A673 (cell line): ENCODE data around the gene CDAN1. TPM values are rescaled to one million over a fixed set of nuclear protein-coding genes. Genes with fewer than 3 reads are reported as not detected.

Experiments used
- BruUV-seq: library from RNA; stranded (reverse); fragments of 400-500 nt; replicated peaks from 2 replicates; lab custom pipeline; 2021; lab: Mats Ljungman, UMichigan
- CTCF ChIA-PET: fragments of 300-600 bp; sonication (Branson Sonifier 250); formaldehyde crosslinking; loops from one replicate; lab custom pipeline; 2022; ENCODE audit warnings: antibody characterized with exemption; lab: Charles Lee
- POLR2A ChIA-PET: fragments of 300-600 bp; sonication (Branson Sonifier 250); formaldehyde crosslinking; loops from one replicate; lab custom pipeline; 2022; ENCODE audit warnings: antibody characterized with exemption; ENCODE audit not compliant: low non-redundant PET; lab: Charles Lee
- DNase-seq: peaks from one replicate; pipeline ENCODE4 v3.0.0-alpha.2; 2015; ENCODE audit warnings: low spot score
- H3K27ac ChIP-seq: fragments of 200-600 bp; sonication (generic); 2 replicates; pipeline ENCODE4 v1.5.1; 2016; ENCODE audit warnings: mixed run types, low read depth, mild to moderate bottlenecking, mixed read lengths, antibody characterized with exemption, low read length; ENCODE audit not compliant: poor library complexity, severe bottlenecking
- H3K27me3 ChIP-seq: fragments of 200-600 bp; sonication (generic); replicated peaks from 2 replicates; pipeline ENCODE4 v1.6.1; 2017; ENCODE audit warnings: mixed run types, low read depth, mild to moderate bottlenecking, mixed read lengths, antibody characterized with exemption, low read length; ENCODE audit not compliant: insufficient read depth, poor library complexity
- H3K36me3 ChIP-seq: fragments of 200-600 bp; sonication (generic); 2 replicates; pipeline ENCODE4 v1.6.1; 2016; ENCODE audit warnings: mixed run types, mild to moderate bottlenecking, mixed read lengths, antibody characterized with exemption, low read length; ENCODE audit not compliant: insufficient read depth, poor library complexity, severe bottlenecking
- H3K4me1 ChIP-seq: fragments of 200-600 bp; sonication (generic); 2 replicates; pipeline ENCODE4 v1.6.1; 2017; ENCODE audit warnings: mixed run types, mild to moderate bottlenecking, mixed read lengths, antibody characterized with exemption, low read length; ENCODE audit not compliant: insufficient read depth, poor library complexity, severe bottlenecking
- H3K4me3 ChIP-seq: fragments of 200-600 bp; sonication (generic); 2 replicates; pipeline ENCODE4 v1.5.1; 2016; ENCODE audit warnings: low read depth, mixed run types, mild to moderate bottlenecking, mixed read lengths, low read length; ENCODE audit not compliant: poor library complexity, severe bottlenecking
- H3K9me3 ChIP-seq: fragments of 200-600 bp; sonication (generic); 2 replicates; pipeline ENCODE4 v1.6.1; 2016; ENCODE audit warnings: mixed run types, low read depth, mild to moderate bottlenecking, mixed read lengths, antibody characterized with exemption, low read length; ENCODE audit not compliant: poor library complexity, severe bottlenecking
- CTCF ChIP-seq: fragments of 300-800, 200-600 bp; sonication (generic); conservative IDR thresholded peaks from 2 replicates; pipeline ENCODE4 v1.5.1; 2017; ENCODE audit warnings: low read depth, mild to moderate bottlenecking, antibody characterized with exemption, low read length, moderate library complexity, mixed read lengths
- EZH2 ChIP-seq: fragments of 200-600 bp; sonication (generic); IDR thresholded peaks from 2 replicates; pipeline ENCODE4 v1.6.1; 2017; ENCODE audit warnings: borderline replicate concordance, low read depth, mild to moderate bottlenecking, mixed read lengths, antibody characterized with exemption, low read length; ENCODE audit not compliant: poor library complexity, severe bottlenecking
- intact Hi-C: fragments of 100-400 bp; cut with micrococcal nuclease; formaldehyde crosslinking; loops from one replicate; pipeline ENCODE4 v1.10.0; 2022; ENCODE audit not compliant: unreplicated experiment
- total RNA-seq: library from RNA; stranded (reverse); gene quantifications from 2 replicates; pipeline ENCODE4 v1.2.3, GENCODE V29; 2021

The CDAN1 gene
- total RNA-seq, 1 experiment from 2014 or later, result 29.5 TPM

- POLR2A ChIA-PET, result no interaction called here
- no peak for DNase-seq
- TF ChIP-seq CTCF (no peak), EZH2 (no peak)
- intact Hi-C loops, result no loop called here
- Histone ChIP-seq H3K36me3 (peaks cover 87% of the 10 kb centered on the region), H3K27ac (no peak overlapping the region), H3K27me3 (no peaks in the 10 kb centered on the region), H3K4me3 (no peak overlapping the region), H3K4me1 (no peaks in the 10 kb centered on the region), H3K9me3 (no peaks in the 10 kb centered on the region)
- CTCF ChIA-PET, result no interaction called here
- no TSS peak for BruUV-seq
Measured at GRCh38 chr15:42730135-42730534, 6.8 kb downstream of the CDAN1 start.

GRCh38 chr15:42729409-42729808 is 7.5 kb downstream of the CDAN1 start:
- intact Hi-C loops, result no loop called here
- no peak for TF ChIP-seq CTCF
- TF ChIP-seq EZH2, result no peak
- no peak for DNase-seq
- no peak overlapping the region for H3K4me3 ChIP-seq
- CTCF ChIA-PET, result no interaction called here
- H3K9me3 ChIP-seq, result no peaks in the 10 kb centered on the region
- H3K36me3 ChIP-seq, result peaks cover 87% of the 10 kb centered on the region
- H3K4me1 ChIP-seq, result no peaks in the 10 kb centered on the region
- H3K27me3 ChIP-seq, result no peaks in the 10 kb centered on the region
- BruUV-seq, result no TSS peak
- H3K27ac ChIP-seq, result no peak overlapping the region
- POLR2A ChIA-PET, result no interaction called here

GRCh38 chr15:42728972-42729371 is 8.0 kb downstream of the CDAN1 start:
- H3K27me3 ChIP-seq, result no peaks in the 10 kb centered on the region
- no peak for DNase-seq
- no peaks in the 10 kb centered on the region for H3K4me1 ChIP-seq
- no peak overlapping the region for H3K4me3 ChIP-seq
- peaks cover 87% of the 10 kb centered on the region for H3K36me3 ChIP-seq
- POLR2A ChIA-PET, result no interaction called here
- CTCF ChIA-PET, result no interaction called here
- intact Hi-C loops, result no loop called here
- TF ChIP-seq CTCF (no peak), EZH2 (no peak)
- H3K27ac ChIP-seq, result no peak overlapping the region
- no peaks in the 10 kb centered on the region for H3K9me3 ChIP-seq
- no TSS peak for BruUV-seq
